ENCODE data around the gene DYNLT3.

The DYNLT3 gene

DNA sequence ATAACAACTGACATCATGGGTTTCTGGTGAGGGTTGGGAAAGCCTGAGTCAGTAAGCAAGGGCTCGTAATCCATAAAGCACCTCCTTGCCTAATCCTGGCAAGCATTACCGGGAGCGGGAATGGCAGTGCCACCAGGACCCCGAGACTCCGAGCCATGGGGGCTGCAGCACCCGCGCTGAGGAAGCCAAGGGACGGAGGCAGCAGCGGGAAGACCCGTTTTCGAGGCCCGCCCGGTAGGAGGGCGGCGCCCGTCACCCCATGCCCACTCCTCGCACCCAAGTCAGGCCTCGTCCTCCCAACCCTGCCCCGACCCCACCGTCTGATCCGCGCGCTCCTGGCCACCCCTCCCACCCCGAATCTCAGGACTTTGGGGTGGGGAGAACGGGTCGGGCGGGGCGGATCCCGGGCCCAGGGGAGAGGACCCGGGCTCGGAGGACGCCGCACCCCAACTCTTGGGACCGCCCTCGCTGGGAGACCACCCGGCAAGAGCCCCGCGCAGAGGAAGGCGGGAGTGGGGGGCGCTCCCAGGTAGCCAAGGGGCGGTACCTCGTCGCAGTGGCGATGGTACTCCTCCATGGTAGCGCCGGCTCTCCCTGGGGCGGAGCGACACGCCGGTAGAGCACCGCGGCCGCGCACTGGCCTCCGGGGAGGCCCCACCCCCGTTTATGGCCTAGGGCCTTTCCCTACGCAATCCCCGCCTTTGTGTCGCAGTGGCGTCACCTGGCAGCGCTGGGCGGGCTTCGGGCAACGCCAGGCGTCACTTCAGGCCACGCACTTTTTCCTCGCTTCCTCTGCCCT is at the start of gene DYNLT3:
Gene DYNLT3 (minus strand): TSS at position 638 of the 799 bp plus-strand sequence. CDS start 61 bp downstream, at position 577.
- peak; percentile 86 for DNase-seq

GRCh38 chrX:37896511-37896890 is 49.1 kb upstream of the DYNLT3 start:
- DNase-seq: no peak

DNA sequence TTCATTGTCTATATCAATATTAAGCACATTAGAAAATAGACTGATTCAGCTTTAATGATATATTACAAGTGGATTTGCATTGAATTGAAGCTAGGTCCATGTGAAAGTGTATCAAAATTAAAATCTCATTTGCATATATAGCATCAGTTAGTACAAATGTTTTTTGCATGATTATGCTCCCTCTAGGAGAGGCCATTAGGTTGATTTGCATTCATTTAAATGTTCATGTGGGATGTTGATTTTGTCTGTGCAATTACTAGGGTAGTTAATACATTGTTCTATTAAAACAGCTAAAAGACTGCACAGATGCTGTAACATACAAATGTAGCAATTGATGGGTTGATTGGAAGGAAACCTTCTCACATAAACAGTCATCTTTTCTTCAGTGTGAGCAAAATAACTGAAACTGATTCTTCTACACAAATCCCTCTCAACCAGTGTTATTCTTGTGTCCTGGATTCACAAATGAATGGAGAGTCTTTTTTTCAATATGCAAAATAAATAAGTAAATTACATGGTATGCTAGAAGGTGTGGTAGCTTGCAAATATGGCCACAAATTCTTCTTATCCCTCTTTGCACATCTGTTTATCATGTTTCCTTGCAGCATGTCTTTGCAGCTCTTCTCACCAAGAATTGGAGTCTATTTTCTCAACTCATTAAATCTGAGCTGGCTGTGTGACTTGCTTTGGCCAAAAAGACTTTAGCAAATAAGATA is 48.6 kb upstream of the DYNLT3 start:
- no peak for DNase-seq

GRCh38 chrX:37894725-37895124 is 47.4 kb upstream of the DYNLT3 start:
- no peak for DNase-seq

- DNase-seq: no peak
These were observed 40.6 kb upstream of the DYNLT3 start for GRCh38 chrX:37888010-37888409.

DNA sequence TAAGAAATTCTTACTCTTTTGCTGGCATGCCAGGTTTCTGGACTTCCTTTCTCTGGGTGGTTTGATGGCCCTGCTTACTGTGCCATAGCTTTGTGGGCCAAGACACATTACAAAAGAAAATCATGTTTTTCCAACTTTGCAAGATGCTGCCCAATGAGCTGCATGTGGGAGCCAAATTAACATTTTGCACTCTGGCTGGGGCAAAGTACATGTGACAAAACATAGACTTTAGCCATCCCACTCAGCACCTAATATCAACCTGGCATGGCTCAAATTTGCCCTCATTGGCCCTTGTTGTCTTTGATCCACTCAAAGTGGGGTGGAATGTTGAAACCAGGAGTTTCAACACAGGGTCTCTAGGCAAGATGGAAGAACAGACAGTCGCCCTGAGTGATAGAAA is 40.0 kb upstream of the DYNLT3 start:
- DNase-seq: no peak

DNA sequence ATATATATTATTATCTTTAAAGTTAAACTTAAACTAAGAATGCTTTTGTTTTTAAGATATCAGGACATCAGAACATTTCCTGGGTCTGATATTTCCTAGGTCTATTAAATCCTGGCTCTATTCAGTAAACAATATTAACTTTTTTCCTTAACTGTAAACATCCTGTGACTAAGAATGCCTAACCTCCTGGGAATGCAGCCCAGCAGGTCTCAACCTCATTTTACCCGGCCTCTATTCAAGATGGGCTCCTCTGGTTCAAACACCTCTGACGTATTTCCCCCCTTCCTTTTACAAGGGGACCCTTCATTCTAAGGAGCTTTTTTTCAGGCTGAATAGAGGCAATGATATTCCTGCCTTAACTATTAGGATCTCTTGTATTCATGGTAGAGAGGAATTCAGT is 35.8 kb upstream of the DYNLT3 start:
- DNase-seq: no peak

DNA sequence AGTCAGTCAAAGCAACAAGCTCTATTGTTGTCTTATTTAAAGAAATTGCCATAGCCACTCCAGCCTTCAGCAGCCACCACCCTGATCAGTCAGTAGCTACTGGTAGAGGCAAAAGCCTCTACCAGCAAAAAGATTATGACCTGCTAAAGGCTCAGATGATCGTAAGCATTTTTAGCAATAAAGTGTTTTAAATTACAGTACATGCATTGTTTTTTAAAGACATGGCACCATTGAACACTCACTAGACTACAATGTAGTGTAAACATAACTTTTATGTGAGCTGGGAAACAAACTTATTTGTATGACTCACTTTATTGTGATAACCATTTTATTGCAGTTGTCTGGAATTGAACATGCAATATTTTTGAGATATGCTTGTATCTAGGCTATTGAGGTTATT is 32.3 kb upstream of the DYNLT3 start:
- no peak for DNase-seq

DNA sequence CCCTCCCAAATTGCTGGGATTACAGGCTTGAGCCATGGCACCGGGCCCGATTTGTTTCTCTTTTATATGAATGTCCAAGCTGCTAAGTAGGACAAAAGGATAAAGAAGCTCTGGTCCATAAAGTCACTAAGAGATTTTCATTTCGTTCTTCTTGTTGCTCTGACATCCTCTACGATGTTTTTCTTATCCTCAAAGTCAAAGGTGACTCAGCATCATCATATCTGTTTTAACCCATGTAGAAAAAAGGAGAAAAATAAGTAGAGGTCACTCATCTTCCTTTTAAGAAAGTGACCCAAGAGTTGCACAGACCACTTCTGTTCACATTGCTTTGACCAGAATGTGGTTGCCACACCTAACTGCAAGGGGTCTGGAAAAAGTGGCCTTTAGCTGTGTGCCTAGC is 29.3 kb upstream of the DYNLT3 start:
- no peak for DNase-seq

- DNase-seq: no peak
These were observed 28.3 kb upstream of the DYNLT3 start for GRCh38 chrX:37875675-37876074.

DNA sequence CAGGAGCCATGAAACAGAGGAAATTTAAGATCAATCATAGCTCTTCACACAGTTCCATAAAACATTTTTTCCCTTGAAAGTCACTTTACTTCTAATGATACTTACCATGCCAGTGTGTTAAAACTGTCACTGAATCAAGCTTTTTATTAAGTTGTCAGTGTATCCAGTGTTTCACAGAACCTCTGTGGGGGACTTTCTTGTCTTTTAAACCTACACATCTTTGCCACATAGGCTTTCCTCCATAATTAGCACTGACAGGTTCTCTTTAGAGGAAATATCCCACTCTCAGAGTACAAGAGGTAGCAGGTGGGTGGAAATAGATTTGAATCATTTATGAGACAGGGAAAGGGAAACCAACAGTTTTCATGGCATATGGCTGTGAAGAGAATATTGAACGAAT is 25.8 kb upstream of the DYNLT3 start:
- DNase-seq: no peak

DNA sequence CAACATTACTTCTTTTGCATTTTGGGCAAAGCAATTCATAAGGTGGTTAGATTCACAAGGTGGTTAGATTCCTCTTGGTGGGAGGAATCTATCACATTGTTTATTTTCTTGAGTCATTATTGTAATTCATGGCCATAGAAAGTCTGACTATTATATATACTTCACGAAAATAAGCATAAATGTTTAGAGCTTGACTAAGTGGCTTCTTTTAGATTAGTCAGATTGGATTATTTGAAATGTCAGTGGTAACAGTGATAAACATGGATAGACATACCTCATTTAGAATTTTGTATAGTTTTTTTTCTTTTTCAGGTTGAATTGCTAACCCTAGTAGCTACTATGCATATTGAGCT is 24.9 kb upstream of the DYNLT3 start:
- DNase-seq: no peak

DNA sequence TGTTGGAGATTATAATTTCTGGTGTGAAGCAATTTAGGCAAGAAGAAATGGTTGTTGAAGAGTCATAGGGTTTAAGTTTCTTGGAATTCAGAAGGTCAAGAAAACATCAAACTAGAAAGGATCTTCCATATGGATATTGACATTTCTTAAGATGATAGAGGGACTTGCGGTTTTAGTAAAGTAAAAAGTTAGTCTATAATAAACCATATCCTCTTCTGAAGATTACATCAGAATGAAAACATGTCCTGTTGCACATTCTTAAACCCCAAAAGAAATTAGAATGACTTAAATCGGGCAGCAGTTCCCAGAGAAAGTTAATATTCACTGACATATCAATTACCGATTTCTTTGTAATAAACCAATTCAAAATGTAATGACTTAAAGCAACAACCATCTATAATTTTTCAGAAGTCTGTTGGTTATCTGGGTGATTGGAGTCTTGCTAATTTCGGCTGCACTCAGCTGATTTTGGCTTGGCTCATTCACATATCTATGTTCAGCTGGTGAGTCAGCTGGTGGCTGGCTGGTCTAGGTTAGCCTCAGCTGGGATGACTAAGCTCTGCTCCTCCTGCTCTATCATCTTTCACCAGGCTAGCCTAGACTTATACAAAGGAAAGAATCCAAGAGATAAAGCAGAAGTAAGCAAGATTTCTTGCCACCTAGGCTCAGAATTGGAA is 24.4 kb upstream of the DYNLT3 start:
- DNase-seq: no peak

DNA sequence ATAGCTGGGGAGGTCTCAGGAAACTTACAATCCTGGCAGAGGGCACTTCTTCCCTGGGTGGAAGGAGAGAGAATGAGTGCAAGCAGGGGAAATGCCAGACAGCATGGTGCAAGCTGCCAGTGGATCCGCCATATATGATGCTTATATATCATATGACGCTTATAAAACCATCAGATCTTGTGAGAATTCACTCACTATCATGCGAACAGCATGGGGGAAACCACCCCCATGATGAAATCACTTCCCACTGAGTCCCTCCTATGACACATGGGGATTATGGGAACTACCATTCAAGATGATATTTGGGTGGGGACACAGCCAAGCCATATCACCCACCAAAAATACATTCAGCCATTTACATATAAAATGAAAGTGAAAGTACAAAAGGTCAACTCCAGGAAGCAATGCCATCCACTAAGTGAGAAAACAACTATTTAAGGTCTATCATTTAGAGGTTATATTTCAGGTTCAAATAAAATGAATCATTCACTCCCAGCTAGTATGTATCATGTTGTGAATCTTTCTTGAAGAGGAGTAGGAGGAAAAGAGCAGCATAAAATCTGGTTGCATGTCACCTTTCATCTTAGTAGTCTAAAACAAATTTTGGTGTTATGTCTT is 20.3 kb upstream of the DYNLT3 start:
- DNase-seq: no peak

- DNase-seq: no peak
These were observed 16.4 kb upstream of the DYNLT3 start for GRCh38 chrX:37863728-37864127.

DNA sequence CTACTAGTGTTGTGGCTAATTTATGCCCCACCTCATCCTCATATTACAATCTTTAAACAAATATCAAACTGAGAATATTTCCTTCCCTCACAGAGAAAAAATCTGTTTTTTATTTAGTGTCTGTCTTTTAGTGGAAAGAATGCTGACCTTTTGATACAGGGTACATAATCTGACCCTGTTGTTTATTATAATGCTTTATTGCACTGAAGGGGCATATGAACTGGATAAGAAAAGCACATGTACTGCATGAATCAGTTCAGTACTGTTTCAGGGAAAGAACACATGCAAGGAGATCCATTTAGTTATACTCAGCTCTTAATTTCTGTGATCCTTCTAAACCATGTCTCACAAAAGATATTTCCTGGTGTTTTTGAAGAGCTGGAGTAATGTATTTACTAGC is 15.5 kb upstream of the DYNLT3 start:
- DNase-seq: no peak

DNA sequence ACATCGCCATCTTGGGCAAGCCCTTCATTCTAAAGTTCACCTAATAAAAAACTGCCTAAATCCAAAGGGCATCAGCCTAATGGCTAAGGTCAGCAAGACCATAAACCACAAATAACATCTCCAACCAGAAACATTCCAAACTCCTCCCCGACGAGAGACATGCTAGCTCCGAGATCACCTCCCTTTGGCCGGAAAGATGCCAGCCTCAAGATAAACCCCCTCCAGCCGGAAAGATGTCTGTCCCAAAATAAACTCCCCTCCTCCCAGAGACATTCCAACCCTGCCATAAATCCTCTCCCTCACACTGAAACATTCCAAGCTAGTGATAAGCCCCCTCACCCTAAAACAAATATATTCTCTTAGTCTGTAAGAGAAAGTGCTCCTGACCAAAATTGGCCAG is 13.3 kb upstream of the DYNLT3 start:
- no peak for DNase-seq

DNA sequence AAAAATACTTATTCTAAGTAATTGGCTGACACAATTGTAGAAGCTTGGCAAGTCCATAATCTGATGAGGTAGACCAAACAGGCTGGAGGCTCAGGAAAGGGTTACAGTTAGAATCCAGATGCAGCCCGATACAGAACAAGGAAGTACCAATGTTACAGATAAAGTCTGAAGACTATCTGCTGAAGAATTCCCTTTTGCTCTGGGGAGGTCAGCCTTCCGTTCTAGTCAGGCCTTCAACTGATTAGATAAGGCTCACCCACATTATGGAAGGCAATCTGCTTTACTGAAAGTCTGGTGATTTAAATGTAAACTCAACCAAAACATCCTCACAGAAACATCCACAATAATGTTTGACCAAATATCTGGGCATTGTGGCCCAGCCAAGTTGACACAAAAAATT is 7.4 kb upstream of the DYNLT3 start:
- no peak for DNase-seq

DNA sequence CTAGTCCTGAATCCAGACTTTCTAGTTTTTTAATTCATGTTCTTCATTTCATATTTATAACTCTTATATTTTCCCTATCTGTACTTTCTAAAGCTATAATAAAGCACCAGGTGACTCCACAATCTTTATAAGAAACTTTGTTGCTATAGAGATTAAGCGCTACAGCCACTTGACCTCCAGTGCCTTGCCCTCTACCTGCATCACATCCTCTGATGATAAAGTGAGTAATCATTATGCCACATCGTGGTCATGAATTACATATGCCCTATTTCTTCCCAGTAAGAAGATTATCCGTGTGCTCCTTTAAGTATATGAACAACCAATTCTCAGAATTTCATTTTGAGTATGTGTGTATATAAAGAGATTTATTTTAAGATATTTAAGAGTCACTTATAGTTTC is 6.8 kb upstream of the DYNLT3 start:
- no peak for DNase-seq

- no peak for DNase-seq
These were observed 394 bp upstream of the DYNLT3 start for GRCh38 chrX:37847733-37848197.

DNA sequence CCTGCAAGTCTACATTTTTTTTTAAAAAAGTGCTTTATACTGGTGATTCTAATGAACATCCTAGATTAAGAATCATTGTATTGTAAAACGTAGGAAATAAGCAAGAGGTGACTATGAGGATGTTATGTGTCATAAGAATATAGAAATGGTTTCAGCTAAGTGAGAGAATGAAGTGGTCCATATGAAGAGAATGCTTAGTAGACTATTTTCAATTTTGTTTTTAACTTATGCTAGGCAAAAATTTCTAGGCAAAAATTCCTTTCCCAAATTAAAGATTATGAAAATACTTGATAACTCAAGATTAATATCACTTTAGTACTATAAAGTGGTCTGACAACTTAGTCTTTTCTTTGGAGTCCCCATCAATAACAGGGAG is 825 bp downstream of the DYNLT3 start:
- DNase-seq: no peak

DNA sequence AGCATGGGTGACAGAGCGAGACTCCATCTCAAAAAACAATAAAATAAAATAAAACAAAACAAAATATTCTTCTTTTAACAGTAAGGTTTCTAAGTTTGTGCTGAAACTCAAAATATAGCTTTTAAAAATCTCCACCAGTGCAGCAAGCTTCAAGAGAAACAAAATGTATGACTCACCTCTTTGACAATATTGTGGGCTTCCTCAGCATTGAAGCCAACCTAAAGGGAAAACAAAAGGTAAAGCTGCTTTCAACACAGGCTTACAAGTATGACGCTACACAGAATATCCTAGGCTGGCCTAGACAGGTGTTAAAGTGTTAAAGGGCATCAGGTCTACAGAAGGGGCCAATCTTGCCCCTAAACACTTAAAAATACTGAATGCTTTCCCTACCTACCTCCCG is 1.2 kb downstream of the DYNLT3 start:
- peak; percentile 42 for DNase-seq

GRCh38 chrX:37844622-37845021 is 2.7 kb downstream of the DYNLT3 start:
- DNase-seq: no peak

DNA sequence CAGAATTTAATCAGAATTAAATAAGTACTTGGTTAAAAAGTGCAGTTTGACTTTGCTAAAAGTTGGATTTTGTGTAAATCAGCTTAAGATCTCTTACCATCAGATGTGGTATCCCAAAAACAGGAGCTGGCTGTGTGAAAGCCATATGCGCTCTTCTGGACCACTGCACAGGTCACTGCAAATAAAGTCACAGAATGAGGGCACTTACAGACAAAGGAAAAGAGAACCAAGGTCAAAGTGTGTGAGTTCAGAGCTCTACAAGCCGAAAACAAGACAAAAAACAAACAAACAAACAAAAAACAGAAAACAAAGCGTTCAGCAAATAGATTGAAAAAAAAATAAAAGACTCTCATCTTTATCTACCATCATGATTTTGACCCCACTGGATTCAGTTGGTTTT is 6.4 kb downstream of the DYNLT3 start:
- DNase-seq: no peak
